Gastroesophageal sphincter (tissue), 3 donors: ENCODE measurements around the gene ZNF653.

Experiments used
- CTCF ChIP-seq, 4 experiments: fragments of 200-600 bp in 2 of 4; fragments of 450-650 bp in 2 of 4; sonication (generic) in 1 of 4; IDR thresholded peaks; one replicate each; pipeline ENCODE4 v1.5.1; 2017 to 2019; ENCODE audit warnings: antibody characterized with exemption in 4 of 4, mild to moderate bottlenecking in 2 of 4, moderate library complexity in 2 of 4
- EP300 ChIP-seq: sonication (generic); formaldehyde crosslinking; IDR thresholded peaks from one replicate; pipeline ENCODE4 v1.6.1; 2017; ENCODE audit warnings: antibody characterized with exemption, mild to moderate bottlenecking
- POLR2A ChIP-seq, 2 donors: fragments of 450-650 bp; IDR thresholded peaks; one replicate each; pipeline ENCODE4 v1.6.1; 2017; ENCODE audit warnings: antibody characterized with exemption in 2 of 2, mild to moderate bottlenecking in 2 of 2, moderate library complexity in 1 of 2
- POLR2AphosphoS5 ChIP-seq: sonication (generic); formaldehyde crosslinking; IDR thresholded peaks from one replicate; pipeline ENCODE4 v1.6.1; 2017; ENCODE audit warnings: antibody characterized with exemption

GRCh38 chr19:11540645-11541044 lies 35.0 kb upstream of the ZNF653 start:
- TF ChIP-seq CTCF (IDR thresholded peaks at IDR 0.05), result no peak
- TF ChIP-seq EP300, result no peak
- TF ChIP-seq POLR2A (IDR thresholded peaks at IDR 0.05), result no peak
- no peak for TF ChIP-seq POLR2AphosphoS5
